ENCODE results near the gene PARD3. TPM values are rescaled to one million over a fixed set of nuclear protein-coding genes. Genes with fewer than 3 reads are reported as not detected.

The PARD3 gene
- total RNA-seq, 1 donor from 2014 or later: 20.6 TPM

GRCh38 chr10:34682580-34682979 is 132.5 kb downstream of the PARD3 start:
- DNase-seq: no peak

- DNase-seq: no peak
Measured at GRCh38 chr10:34681933-34682332, 133.2 kb downstream of the PARD3 start.

DNA sequence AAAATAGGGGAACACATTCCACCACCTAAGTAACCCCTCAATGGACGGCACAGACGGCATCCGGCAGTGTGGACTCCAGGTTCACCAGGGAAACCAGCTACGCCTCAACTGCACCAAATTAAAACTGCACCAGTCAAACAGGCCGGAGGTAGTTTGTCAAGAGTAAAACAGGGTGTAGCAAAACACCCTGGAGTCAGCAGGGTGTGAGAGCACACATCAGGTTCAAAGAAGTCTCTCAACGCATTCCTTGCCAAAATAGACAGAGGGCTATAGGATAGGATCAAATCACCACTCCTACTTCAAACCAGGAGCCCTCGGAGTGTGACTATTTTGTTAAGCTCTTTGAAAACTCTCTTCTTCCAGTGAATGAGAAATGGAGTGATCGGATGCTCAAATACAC is 135.9 kb downstream of the PARD3 start:
- DNase-seq: no peak

- no peak for DNase-seq
Measured at GRCh38 chr10:34677591-34677990, 137.5 kb downstream of the PARD3 start.

DNA sequence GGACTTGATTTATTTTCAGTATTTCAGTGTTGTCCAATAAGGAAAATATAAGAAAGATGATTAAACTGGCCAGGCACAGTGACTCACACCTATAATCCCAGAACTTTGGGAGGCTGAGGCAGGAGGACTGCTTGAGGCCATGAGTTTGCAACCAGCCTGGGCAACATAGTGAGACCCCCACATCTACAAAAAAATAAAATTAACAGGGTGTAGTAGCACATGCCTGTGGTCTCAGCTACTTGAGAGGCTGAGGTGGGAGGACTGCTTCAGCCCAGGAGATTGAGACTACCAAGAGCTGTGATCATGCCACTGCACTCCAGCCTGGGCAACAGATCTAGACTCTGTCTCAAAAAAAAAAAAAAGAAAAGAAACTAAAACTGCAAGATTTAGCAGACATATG is 138.0 kb downstream of the PARD3 start:
- DNase-seq: no peak

DNA sequence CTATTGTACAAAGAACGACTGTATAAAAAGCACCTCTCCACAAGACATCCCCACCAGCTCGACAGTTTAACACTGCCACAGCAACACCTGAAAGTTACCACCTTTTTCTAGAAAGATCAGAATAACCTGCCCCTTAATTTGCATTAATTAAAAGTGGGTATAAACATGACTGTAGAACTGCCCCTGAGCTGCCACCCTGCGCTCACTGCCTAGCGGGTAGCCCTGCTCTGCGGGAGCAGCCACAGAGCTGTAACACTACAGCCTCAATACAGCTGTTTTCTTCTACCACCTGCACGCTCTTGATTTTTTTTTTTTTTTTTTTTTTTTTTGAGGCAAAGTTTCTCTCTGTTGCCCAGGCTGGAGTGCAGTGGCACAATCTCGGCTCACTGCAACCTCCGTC is 140.9 kb downstream of the PARD3 start:
- no peak for DNase-seq

DNA sequence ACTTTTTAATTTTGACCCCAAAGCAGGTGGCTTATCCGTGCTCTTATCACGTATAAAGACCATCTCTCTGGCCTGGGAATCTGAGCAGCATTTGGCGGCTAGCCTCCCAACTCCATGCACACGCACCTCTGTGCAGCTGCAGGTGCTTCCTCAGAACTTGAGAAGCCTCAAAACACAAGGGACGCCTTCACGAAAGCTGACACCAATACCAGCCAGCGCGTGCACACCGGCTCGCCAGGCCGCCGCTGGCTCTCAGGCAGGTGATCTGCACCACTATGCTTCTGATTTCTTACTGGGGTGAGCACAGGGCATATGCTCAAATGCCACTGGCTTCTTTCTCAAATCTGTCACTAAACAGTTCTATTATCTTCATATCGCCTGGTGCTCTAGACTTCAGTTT is 145.0 kb downstream of the PARD3 start:
- no peak for DNase-seq

DNA sequence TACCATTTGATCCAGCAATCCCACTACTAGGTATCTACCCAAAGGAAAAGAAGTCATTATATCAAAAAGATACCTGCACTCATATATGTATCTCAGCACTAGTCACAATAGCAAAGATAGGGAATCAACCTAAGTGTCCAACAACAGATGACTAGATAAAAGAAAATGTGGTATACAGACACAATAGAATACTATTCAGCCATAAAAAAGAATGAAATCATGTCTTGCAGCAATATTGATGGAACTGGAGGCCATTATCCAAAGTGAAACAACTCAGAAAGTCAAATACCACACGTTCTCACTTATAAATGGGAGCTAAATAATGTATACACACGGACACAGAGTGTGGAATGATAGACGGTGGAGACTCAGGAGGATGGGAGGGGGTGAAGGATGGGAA is 146.0 kb downstream of the PARD3 start:
- no peak for DNase-seq

- no peak for DNase-seq
Measured at GRCh38 chr10:34667177-34667576, 147.9 kb downstream of the PARD3 start.

- no peak for DNase-seq
Measured at GRCh38 chr10:34666008-34666704, 148.9 kb downstream of the PARD3 start.

DNA sequence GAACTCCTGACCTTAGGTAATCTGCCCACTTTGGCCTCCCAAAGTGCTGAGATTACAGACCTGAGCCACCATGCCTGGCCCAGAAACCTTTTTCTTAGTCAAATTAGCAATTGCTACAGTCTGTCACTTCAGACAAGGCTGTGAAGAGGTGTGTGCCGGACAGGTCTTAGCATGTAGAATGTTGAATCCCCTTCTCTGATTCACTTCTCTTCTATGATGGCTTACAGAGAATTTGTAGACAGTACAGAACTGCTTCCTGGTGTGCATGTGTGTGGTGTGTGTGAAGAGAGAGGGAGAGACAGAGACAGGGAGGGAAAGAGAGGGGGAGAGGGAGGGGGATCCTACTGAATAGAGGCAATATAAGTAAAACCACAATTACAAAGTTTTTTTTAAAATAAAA is 150.4 kb downstream of the PARD3 start:
- no peak for DNase-seq

- no peak for DNase-seq
Measured at GRCh38 chr10:34661580-34661979, 153.5 kb downstream of the PARD3 start.

GRCh38 chr10:34658934-34659333 is 156.2 kb downstream of the PARD3 start:
- DNase-seq: no peak

DNA sequence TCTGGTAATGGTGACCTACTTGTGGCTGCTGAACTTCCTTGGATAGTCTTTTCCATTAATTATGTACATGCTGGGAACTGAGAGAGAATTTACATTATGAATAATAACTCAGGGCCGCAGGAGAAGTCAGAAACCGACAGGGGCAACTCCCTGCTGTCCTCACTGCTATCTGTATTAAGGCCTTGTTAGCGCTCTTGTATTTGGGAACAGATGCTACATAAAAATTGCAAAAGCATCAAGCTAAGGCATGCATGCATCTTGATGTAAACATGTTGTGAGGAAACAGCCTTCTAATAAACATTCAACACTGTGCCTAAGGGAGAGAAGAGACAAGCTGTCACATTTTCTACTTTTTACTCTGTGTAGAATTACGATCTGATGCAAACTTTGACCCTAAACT is 158.4 kb downstream of the PARD3 start:
- DNase-seq: no peak

- DNase-seq: no peak
Measured at GRCh38 chr10:34655286-34656170, 159.6 kb downstream of the PARD3 start.

DNA sequence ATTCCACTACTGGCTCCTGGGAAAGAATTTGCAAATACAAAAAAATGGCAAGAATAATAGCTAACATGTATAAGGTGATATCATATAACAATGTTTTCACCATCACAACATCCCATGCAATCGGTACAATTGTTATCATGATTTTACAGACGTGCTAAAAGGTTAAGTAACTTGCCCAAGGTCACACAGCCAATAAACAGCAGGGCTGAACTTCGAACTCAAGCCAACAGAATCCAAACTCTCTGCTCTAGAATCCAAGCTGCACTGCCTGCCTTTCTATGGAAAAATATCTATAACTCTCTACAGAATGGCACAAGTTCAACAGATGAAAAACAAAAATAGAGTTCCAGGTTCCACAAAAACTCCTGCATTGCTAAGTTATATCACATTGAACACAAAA is 160.9 kb downstream of the PARD3 start:
- no peak for DNase-seq

DNA sequence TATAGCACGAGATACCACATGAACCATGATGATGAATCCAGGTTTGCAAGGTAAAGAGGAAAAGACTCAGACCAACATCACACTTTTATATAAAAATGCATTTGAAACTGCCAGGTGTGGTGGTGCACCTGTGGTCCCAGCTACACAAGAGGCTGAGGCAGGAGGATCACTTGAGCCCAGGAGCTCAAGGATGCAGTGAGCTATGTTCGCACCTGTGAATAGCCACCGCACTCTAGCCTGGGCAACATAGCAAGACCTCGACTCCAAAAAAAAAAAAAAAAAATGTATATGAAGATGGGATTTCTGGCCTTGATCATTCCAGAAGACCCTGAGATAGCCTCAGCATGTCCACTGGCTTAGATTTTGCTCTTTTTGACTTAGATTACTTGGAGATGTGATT is 161.6 kb downstream of the PARD3 start:
- DNase-seq: no peak

DNA sequence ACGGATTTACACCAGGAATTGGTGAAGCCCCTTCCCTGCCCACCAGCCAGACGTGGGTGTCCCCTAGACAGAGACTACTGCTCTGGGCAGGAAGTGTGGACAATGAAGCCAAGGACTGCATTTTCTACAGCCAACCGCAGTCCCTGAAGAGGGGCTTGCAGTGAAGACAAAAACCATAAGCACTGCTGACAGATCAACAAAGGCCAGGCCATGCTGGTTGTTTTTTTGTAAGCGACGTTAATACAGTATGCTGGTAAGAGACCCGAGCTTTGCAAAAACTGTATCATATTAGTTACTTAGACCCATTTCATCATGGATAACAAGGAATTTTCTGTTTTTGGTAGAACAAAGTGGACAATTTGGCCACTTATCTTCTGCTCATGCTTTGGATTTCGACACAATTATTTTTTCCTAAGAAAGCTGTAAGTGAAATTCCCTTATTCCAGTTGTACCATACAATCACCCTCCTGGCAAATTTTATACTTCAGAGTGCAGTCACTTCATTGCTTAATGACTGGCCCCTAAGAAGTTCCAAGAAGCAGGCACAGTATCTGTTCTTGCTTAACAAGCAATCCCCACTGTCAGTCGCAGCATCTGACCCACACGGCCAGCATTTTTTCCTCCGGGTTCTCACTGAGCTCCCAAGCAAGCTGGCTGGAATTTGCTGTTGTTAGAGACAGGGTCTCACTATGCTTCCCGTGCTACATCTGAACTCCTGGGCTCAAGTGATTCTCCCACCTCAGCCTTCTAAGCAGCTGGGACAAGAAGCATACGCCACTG is 163.5 kb downstream of the PARD3 start:
- no peak for DNase-seq

DNA sequence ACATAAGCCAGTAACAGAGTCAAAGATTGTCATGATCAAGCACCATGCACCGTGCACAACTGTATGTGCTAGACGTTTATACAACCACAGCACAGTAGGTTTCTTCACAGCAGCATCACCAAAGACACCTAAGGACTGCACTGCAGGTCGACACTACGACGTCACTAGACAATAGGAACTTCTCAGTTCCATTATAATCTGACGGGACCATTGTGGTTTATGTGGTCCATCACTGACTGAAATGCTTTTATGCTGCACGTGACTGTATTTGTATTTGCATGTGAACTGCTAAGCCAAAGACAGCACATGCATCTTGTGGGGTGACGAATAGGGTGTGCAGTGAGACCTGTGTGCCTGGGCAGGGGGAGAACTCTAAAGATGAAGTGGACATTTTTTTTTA is 164.9 kb downstream of the PARD3 start:
- no peak for DNase-seq

- no peak for DNase-seq
Measured at GRCh38 chr10:34649385-34649784, 165.7 kb downstream of the PARD3 start.

DNA sequence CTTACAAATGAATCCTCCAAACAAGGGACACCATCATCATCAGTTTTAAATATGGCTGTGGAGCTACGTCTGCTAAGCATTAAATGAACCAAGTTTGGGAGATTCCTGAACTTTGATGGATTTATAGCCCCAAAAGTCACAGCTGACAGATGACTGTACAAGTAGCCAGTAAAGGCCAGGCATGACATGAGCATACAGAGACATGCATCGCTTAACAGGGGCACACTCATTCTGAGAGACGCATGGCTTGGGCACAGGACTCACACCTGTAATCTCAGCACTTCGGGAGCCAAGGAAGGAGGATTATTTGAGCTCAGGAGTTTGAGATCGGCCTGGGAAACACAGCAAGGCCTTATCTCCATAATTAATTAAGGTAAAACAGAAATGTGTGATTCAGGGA is 166.2 kb downstream of the PARD3 start:
- no peak for DNase-seq

GRCh38 chr10:34647875-34648865 is 166.9 kb downstream of the PARD3 start:
- no peak for DNase-seq

All from occipital lobe (tissue), 2 donors.